HepG2 (cell line): ENCODE results near the gene SLC4A7. TPM values are rescaled to one million over a fixed set of nuclear protein-coding genes. Genes with fewer than 3 reads are reported as not detected.

Experiments
- CREM ChIP-seq, 2 experiments: sonication (generic) in 1 of 2; formaldehyde crosslinking in 1 of 2; IDR thresholded peaks; 2 replicates each; pipeline versions ENCODE4 v1.4.0 to v1.6.1; 2016 to 2020; ENCODE audit warnings: antibody characterized with exemption in 1 of 2, mild to moderate bottlenecking in 1 of 2, missing genetic modification reagents in 1 of 2
- ELF3 ChIP-seq: IDR thresholded peaks from 2 replicates; pipeline ENCODE4 v1.6.1; 2016; ENCODE audit warnings: missing genetic modification reagents, missing compliant biosample characterization
- GATA4 ChIP-seq: sonication (generic); IDR thresholded peaks from 2 replicates; pipeline ENCODE4 v1.6.1; 2016; ENCODE audit warnings: antibody characterized with exemption, low read depth, borderline replicate concordance
- GMEB1 ChIP-seq: sonication (generic); formaldehyde crosslinking; IDR thresholded peaks from 2 replicates; pipeline ENCODE4 v1.5.1; 2020; ENCODE audit warnings: missing genetic modification reagents, mild to moderate bottlenecking, borderline replicate concordance
- KMT2A ChIP-seq: sonication (generic); formaldehyde crosslinking; IDR thresholded peaks from 2 replicates; pipeline ENCODE4 v1.4.0; 2020; ENCODE audit warnings: missing genetic modification reagents
- MLXIP ChIP-seq: sonication (generic); formaldehyde crosslinking; IDR thresholded peaks from 2 replicates; pipeline ENCODE4 v1.9.0; 2021; ENCODE audit warnings: missing genetic modification reagents, borderline replicate concordance
- NFRKB ChIP-seq: fragments of 450-650 bp; IDR thresholded peaks from 2 replicates; pipeline ENCODE4 v1.6.1; 2017
- SALL1 ChIP-seq: sonication (generic); formaldehyde crosslinking; IDR thresholded peaks from 2 replicates; pipeline ENCODE4 v1.8.0; 2022; ENCODE audit warnings: mild to moderate bottlenecking, missing genetic modification reagents
- THAP11 ChIP-seq: IDR thresholded peaks from 2 replicates; pipeline ENCODE4 v1.6.1; 2016; ENCODE audit warnings: missing biosample characterization, missing genetic modification reagents
- THYN1 ChIP-seq: sonication (generic); formaldehyde crosslinking; IDR thresholded peaks from 2 replicates; pipeline ENCODE4 v1.8.1; 2023; ENCODE audit warnings: low read depth, mild to moderate bottlenecking, moderate library complexity, missing genetic modification reagents, borderline replicate concordance
- ZBTB2 ChIP-seq: sonication (generic); formaldehyde crosslinking; IDR thresholded peaks from 2 replicates; pipeline ENCODE4 v1.8.0; 2022; ENCODE audit warnings: low read depth, missing genetic modification reagents
- ZBTB20 ChIP-seq: sonication (generic); formaldehyde crosslinking; IDR thresholded peaks from 2 replicates; pipeline ENCODE4 v1.8.1; 2023; ENCODE audit warnings: missing genetic modification reagents, low read depth, mild to moderate bottlenecking, borderline replicate concordance
- ZFP36L1 ChIP-seq: sonication (generic); formaldehyde crosslinking; IDR thresholded peaks from 2 replicates; pipeline ENCODE4 v1.8.0; 2022; ENCODE audit warnings: mild to moderate bottlenecking, missing genetic modification reagents, moderate library complexity
- ZNF235 ChIP-seq: sonication (generic); formaldehyde crosslinking; IDR thresholded peaks from 2 replicates; pipeline ENCODE4 v1.8.1; 2023; ENCODE audit warnings: mild to moderate bottlenecking, missing genetic modification reagents, borderline replicate concordance
- ZNF576 ChIP-seq: sonication (generic); formaldehyde crosslinking; IDR thresholded peaks from 2 replicates; pipeline ENCODE4 v1.4.0; 2020; ENCODE audit warnings: mild to moderate bottlenecking, missing genetic modification reagents
- ZNF792 ChIP-seq: IDR thresholded peaks from 2 replicates; pipeline ENCODE4 v1.6.1; 2016
- ZNF800 ChIP-seq: sonication (generic); formaldehyde crosslinking; IDR thresholded peaks from 2 replicates; pipeline ENCODE4 v1.4.0; 2020; ENCODE audit warnings: missing genetic modification reagents
- polyA plus RNA-seq, 8 experiments: library from polyadenylated mRNA; depleted of rRNA in 3 of 8; stranded (reverse) in 7 of 8; unstranded in 1 of 8; fragments of >200 nt; fragmentation: Illumina TruSeq in 4 of 8; extraction: Trizol in 4 of 8; gene quantifications; 2 replicates each; pipeline versions ENCODE4 v1.2.1 to v1.2.3, GENCODE V29; 2011 to 2016; ENCODE audit warnings: low read depth in 4 of 8, missing spikeins in 1 of 8, mixed read lengths in 1 of 8; ENCODE audit not compliant: insufficient read depth in 1 of 8
- total RNA-seq, 5 experiments: library from RNA; depleted of rRNA; stranded (reverse); fragments of >200 nt; fragmentation: Illumina TruSeq; extraction: Trizol; gene quantifications; 2 replicates each; pipeline ENCODE4 v1.2.3, GENCODE V29; 2016; ENCODE audit warnings: low read depth in 1 of 5

The SLC4A7 gene
- total and polyA plus RNA-seq, 2 of the 13 experiments (the other 11 are each of a cell fraction or from before 2014, with no cell fraction given) = 16.4 to 43.8 TPM

- TF ChIP-seq MLXIP (no peak), THYN1 (0 out of 2 replicates have a peak, but pooled peaks have one; percentile 45), ZBTB2 (no peak; the same call in 1 of the 2 replicates), ZNF576 (CRISPR knock-in tag) (no peak), GMEB1 (CRISPR knock-in tag) (peak; percentile 15; the same call in 1 of the 2 replicates), GATA4 (peak; percentile 94), THAP11 (CRISPR knock-in tag) (peak; percentile 83), ZBTB20 (CRISPR knock-in tag) (peak; percentile 88; the same call in 1 of the 2 replicates), SALL1 (CRISPR knock-in tag) (peak; percentile 100), KMT2A (CRISPR knock-in tag) (peak; percentile 65; the same call in 1 of the 2 replicates), ZFP36L1 (CRISPR knock-in tag) (peak; percentile 90; the same call in 1 of the 2 replicates), ZNF800 (CRISPR knock-in tag) (0 out of 2 replicates have a peak, but pooled peaks have one; percentile 38), CREM (IDR thresholded peaks at IDR 0.05) (peak; percentile 97), CREM (CRISPR knock-in tag; IDR thresholded peaks at IDR 0.05) (no peak), NFRKB (no peak), ELF3 (CRISPR knock-in tag) (peak; percentile 93), ZNF792 (CRISPR knock-in tag) (peak; percentile 87), ZNF235 (CRISPR knock-in tag) (no peak)
Observed at GRCh38 chr3:27360113-27361078, 123.8 kb downstream of the SLC4A7 start (continued).
